ENCODE results near the gene IMP3.
"Not testable (repeated sequence)": the region's sequence is repeated elsewhere in the genome, so short reads cannot be mapped to it uniquely, and the experiment has no call there.

IMP3 gene

DNA sequence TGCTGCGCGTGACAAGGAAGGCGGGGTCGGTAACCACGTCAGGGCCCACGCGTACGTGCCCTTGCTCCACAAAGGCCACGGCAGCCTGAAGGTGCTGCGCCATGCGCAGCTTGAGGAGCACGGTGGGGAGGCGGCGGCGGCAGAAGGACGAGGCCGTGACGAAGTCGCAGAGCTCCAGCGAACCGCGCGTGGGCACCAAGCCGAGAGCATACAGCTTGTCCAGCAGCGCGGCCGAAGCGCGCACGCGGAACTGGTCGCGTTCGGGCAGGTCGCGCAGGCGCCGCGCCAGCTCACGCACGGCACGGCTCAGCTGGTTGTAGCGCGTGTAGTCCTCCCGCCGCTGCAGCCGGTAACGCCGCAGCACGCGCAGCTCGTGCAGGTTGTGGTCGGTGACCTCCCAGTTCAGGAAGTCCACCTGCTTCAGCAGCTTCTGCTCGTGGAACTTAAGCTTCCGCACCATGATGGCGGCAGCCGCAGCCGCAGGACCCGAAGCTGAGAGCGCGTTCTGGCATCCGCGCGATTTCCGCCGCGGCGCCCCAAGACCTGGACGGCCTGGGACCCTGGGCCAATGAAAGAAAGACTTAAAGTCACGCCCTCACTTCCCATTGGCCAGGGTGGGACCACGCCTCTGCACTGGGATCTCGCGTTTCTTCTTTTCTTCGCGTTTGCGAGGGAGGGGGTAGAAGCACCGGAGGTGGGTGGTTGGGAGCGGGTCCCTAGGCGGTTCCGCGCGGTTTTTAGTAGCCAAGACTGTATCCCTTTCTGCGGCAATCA is at the start of gene IMP3:
IMP3 (minus strand) TSS at position 516 of the 774 bp plus-strand sequence; CDS start at position 460, 56 bp downstream.
- DNase-seq (ENCODE audit: low read depth, low spot score), result peak; percentile 93

DNA sequence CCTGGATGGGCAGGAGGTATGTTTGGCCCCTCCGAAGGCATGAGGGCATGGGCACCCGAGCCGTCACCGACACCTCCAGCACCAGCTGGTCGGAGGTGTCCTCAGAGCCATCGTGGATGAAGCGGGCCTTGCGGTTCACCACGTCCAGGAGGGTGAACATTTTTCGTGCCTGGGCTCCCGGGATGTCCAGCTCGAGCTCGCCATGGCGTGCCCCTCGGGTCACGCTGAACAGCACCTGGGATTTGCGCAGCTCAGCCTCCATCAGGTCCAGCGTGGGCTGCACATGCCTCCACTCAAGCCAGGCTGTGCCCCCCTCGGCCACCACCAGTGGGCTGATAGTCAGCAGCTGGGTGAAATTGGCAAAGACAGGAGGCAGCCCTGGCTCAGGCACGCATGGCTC is 49.4 kb upstream of the IMP3 start:
- DNase-seq (ENCODE audit: low read depth, low spot score), result not testable (repeated sequence)

DNA sequence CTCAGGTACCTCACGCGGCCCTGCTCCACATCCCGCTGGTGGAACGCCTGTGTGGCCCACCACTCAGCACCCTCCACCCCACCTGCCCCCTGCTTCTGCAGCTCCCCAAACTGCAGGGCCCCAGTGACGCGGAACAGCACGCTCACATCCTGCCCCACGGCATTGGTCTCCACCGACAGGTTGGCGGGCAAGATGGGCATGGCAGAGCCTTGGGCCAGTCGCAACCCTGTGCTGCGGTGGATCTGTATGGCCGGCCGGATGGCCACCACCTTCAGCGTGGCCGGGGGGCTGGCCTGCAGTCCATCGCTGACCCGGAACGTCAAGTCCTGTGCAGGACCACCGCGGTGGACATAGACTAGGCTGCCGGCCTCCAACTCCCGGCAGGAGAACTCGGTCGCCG is 48.8 kb upstream of the IMP3 start:
- no peak for DNase-seq (ENCODE audit: low read depth, low spot score)

DNA sequence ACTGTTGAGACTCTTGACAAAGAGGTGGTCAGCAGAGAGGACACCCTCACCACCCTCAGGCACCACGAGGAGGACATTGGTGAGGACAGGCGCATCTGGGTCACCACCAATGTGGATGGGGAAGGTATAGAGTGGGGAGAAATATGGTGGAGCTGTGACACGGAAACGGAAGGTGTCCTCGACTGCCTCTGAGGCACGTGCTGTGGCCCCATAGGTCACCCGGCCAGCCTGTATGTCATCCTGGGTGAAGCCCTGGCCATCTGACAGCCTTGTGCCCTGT is 48.2 kb upstream of the IMP3 start:
- no peak for DNase-seq (ENCODE audit: low read depth, low spot score)

DNA sequence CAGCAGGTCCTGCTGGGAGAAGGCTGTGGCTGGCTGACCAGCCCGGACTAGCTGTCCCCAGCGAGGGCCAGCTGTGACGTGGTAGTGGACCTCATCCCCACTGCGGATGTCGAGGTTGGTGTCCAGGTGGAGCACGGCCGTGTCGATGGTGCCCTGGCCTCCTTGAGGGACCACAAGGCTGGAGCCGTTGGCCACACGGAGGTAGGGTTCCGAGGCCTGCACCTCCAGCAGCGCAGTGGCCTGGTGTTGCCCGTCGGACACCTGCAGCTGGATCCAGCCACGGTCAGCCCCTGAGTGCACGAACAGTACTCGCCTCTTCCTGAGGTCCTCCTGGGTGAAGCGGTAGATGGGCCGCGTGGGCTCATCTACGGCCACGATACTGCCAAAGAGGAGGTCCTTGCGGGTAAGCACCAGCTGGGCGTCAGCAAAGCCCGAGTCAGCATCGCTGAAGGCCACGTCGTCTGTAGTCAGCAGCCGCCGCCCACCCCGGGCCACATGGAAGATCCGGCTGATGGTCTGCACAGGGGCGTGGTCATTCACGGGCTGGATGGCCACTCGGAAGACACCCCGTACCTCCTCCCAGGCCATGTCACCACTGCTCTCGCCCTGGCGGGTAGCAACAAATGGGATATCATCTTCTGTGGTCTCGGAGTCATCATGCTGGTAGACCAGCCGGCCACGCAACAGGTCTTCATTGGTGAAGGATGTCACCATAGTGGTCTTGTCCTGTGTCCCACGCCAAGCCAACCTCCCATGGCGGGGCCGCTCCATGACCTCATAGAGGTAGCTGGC is 47.7 kb upstream of the IMP3 start:
- DNase-seq (ENCODE audit: low read depth, low spot score), result no peak

GRCh38 chr15:75686212-75686642 is 46.2 kb upstream of the IMP3 start:
- not testable (repeated sequence) for DNase-seq (ENCODE audit: low read depth, low spot score)

- no peak for DNase-seq (ENCODE audit: low read depth, low spot score)
These were observed 45.2 kb upstream of the IMP3 start for GRCh38 chr15:75685195-75685594.

GRCh38 chr15:75684648-75685047 is 44.6 kb upstream of the IMP3 start:
- DNase-seq (ENCODE audit: low read depth, low spot score), result no peak

DNA sequence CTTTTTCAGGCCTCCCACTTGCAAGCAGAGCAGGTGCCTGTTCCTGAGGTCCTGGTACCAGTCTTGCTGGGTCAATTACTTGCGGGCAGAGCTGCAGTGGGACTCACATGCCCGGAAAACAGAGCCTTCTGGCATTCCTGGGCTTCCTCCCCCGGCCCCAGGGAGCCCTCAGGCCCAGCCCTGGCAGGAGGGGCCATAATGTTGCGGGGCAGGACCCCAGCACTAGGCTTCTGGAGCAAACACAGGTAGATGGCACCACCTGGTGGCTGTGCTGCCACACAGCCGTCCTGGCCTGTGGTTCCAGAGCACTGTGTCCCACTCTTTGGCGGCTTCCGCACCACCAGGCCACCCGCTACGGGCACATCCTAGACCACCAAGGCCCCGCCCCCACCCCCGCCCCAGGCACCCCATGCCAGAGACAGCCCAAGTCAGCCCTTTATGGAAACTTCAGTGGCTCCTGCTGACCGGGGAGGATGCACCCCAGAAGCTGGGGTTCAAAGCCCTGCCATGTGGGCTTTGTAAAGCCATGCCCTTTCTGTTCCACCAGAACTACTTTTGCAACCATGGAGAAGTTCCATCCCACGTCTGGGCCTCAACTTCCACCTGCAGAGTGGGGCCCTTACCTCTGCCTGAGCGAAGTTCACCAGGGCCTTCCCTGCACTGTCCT is 43.8 kb upstream of the IMP3 start:
- DNase-seq (ENCODE audit: low read depth, low spot score), result not testable (repeated sequence)

GRCh38 chr15:75682181-75683135 is 42.4 kb upstream of the IMP3 start:
- DNase-seq (ENCODE audit: low read depth, low spot score), result no peak

- no peak for DNase-seq (ENCODE audit: low read depth, low spot score)
These were observed 40.2 kb upstream of the IMP3 start for GRCh38 chr15:75680007-75680789.

GRCh38 chr15:75678324-75678690 is 38.3 kb upstream of the IMP3 start:
- DNase-seq (ENCODE audit: low read depth, low spot score), result not testable (repeated sequence)

- DNase-seq (ENCODE audit: low read depth, low spot score), result no peak
These were observed 37.7 kb upstream of the IMP3 start for GRCh38 chr15:75677465-75678323.

DNA sequence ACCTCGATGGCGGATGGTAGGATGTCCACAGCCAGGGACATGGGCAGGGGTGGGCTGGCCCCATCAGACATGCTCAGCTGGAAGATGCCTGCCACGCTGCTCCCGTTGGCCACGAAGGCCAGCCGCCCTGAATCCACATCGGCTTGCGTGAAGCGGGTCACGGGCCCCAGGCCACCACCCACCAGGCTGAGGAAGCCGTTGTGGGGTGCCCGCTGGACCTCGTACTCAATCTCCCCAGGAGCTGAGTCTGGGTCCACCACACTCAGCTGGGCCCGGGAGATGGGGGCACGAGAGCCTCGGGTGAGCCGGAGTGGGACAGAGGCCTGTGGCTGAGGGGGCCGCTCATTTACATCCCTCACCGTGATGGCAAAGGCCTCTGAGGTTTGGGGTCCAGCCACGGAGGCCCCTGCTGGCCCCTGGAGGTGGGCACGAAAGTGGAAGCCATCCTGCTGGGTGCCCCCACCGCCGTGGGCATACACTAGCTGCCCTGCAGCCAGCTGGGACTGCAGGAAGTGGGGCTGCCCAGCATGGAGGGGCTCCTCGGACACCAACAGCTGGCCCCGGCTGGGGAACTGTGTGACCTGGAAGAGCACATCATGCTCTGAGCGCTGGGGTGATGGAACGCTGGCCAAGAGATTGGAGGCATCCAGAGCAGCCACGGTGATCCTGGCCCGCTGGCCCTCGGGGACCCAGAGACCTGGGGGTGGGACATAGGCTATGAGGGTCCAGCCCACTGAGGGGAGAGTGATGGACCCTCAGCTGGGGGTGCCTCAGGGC is 36.9 kb upstream of the IMP3 start:
- no peak for DNase-seq (ENCODE audit: low read depth, low spot score)

DNA sequence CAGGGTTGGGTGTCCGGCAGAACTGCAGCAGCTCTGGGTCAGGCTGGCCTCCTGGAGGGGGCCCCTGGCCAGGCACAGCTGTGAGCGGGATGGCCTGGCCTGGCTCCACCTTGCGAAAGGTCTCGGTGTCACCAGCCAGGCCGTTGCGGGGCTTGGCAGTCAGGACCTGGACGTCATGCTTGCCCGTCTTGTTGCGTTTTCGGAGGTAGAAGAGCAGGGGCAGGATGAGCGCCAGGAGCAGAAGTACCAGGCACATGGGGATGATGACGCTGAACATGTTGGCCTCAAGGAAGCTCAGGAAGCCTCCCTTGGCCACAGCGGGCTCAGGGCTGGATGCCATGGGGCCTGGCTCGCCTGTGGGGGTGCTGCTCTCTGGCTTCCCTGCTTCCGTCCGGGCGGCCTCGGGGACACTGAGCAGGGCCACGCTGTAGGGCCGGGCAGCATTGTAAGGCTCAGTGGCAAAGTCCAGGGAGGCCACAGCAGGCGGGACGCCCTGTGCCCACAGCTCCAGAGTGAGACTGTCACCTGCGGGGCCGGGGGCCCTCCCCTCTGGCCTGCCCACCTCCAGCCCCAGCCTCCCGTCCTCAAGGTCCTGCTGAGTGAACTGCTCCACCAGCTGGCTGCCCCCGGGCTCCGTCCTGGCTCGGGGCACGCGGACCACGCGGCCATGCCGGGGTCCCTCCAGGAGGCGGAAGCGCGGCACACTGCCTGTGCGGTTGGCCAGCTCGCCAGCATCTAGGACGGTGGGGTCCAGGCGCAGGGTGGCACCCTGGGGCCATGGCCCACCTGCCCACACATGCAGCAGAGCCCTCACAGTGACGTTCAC is 35.8 kb upstream of the IMP3 start:
- no peak for DNase-seq (ENCODE audit: low read depth, low spot score)

GRCh38 chr15:75674366-75674765 is 34.3 kb upstream of the IMP3 start:
- no peak for DNase-seq (ENCODE audit: low read depth, low spot score)

- DNase-seq (ENCODE audit: low read depth, low spot score), result no peak
These were observed 33.6 kb upstream of the IMP3 start for GRCh38 chr15:75673426-75674235.

Measured in iPS DF 19.7 (cell line).